Spleen (tissue), 7 donors: ENCODE results near the gene LAMC3.

Experiments
- CTCF ChIP-seq, 11 experiments: fragments of 200-600 bp in 7 of 11; fragments of 450-650 bp in 4 of 11; sonication (generic) in 4 of 11; IDR thresholded peaks in 8 of 11; conservative IDR thresholded peaks in 3 of 11; 1 replicate in 7 of 11; 2 replicates in 4 of 11; pipeline versions ENCODE4 v1.4.0 to v1.8.0; 2016 to 2021; ENCODE audit warnings: antibody characterized with exemption in 11 of 11, inconsistent platforms in 4 of 11, mild to moderate bottlenecking in 1 of 11
- POLR2A ChIP-seq, 3 donors: fragments of 450-650 bp; IDR thresholded peaks; one replicate each; pipeline ENCODE4 v1.5.1; 2017; ENCODE audit warnings: antibody characterized with exemption in 3 of 3, mild to moderate bottlenecking in 1 of 3
- POLR2AphosphoS5 ChIP-seq, 3 donors: sonication (generic); formaldehyde crosslinking; IDR thresholded peaks; one replicate each; pipeline ENCODE4 v1.5.1; 2017; ENCODE audit warnings: antibody characterized with exemption in 3 of 3
- donor health status: DM: no; HTN: no; CAD: no; lungs with moderate emphysema.
- donor health status: DM: no; HTN: no; CAD: no.
- donor health status: DM: no; HTN: no; CAD: no.

- TF ChIP-seq CTCF (IDR thresholded peaks at IDR 0.05 in 8 of 11, conservative IDR thresholded peaks at IDR 0.05 in 3 of 11), result no peak
- TF ChIP-seq POLR2AphosphoS5 (IDR thresholded peaks at IDR 0.05), result no peak
- TF ChIP-seq POLR2A (IDR thresholded peaks at IDR 0.05), result no peak
Observed at GRCh38 chr9:131084661-131085369, 75.8 kb downstream of the LAMC3 start.
